Calu3 (cell line): ENCODE measurements around the gene CIROP. TPM values are rescaled to one million over a fixed set of nuclear protein-coding genes. Genes with fewer than 3 reads are reported as not detected.

Experiments
- BruUV-seq: library from RNA; stranded (reverse); fragments of 400-500 nt; replicated peaks from 2 replicates; lab custom pipeline; 2021; lab: Mats Ljungman, UMichigan
- CTCF ChIA-PET: fragments of 300-600 bp; sonication (Branson Sonifier 250); formaldehyde crosslinking; loops from one replicate; lab custom pipeline; 2022; ENCODE audit warnings: antibody characterized with exemption; lab: Charles Lee
- DNase-seq: peaks from one replicate; pipeline ENCODE4 v3.0.0; 2022
- H3K27ac Mint-ChIP-seq: one replicate; pipeline ENCODE4 v1.8.0; 2022; ENCODE audit warnings: mixed read lengths; ENCODE audit not compliant: unreplicated experiment
- H3K27me3 Mint-ChIP-seq: one replicate; pipeline ENCODE4 v1.8.0; 2022; ENCODE audit warnings: mixed read lengths; ENCODE audit not compliant: unreplicated experiment
- H3K36me3 Mint-ChIP-seq: one replicate; pipeline ENCODE4 v1.8.0; 2022; ENCODE audit warnings: mild to moderate bottlenecking, moderate library complexity, mixed read lengths; ENCODE audit not compliant: insufficient read depth, unreplicated experiment
- H3K4me1 Mint-ChIP-seq: one replicate; pipeline ENCODE4 v1.8.0; 2022; ENCODE audit warnings: mild to moderate bottlenecking, low read depth, mixed read lengths; ENCODE audit not compliant: unreplicated experiment
- H3K4me3 Mint-ChIP-seq: one replicate; pipeline ENCODE4 v1.8.0; 2022; ENCODE audit warnings: mild to moderate bottlenecking, low read depth, moderate library complexity, mixed read lengths; ENCODE audit not compliant: unreplicated experiment
- H3K9me3 Mint-ChIP-seq: one replicate; pipeline ENCODE4 v1.8.0; 2022; ENCODE audit warnings: low read depth, mixed read lengths; ENCODE audit not compliant: unreplicated experiment
- CTCF ChIP-seq: fragments of 200-600 bp; IDR thresholded peaks from one replicate; pipeline ENCODE4 v1.8.0; 2022; ENCODE audit warnings: antibody characterized with exemption; ENCODE audit not compliant: unreplicated experiment
- intact Hi-C: fragments of 100-400 bp; cut with micrococcal nuclease; formaldehyde crosslinking; loops from one replicate; pipeline ENCODE4 v1.10.0; 2022; ENCODE audit not compliant: unreplicated experiment
- total RNA-seq: library from RNA; stranded (reverse); gene quantifications from 2 replicates; pipeline ENCODE4 v1.2.3, GENCODE V29; 2022

CIROP gene
- total RNA-seq, 1 experiment from 2014 or later = not detected

DNA sequence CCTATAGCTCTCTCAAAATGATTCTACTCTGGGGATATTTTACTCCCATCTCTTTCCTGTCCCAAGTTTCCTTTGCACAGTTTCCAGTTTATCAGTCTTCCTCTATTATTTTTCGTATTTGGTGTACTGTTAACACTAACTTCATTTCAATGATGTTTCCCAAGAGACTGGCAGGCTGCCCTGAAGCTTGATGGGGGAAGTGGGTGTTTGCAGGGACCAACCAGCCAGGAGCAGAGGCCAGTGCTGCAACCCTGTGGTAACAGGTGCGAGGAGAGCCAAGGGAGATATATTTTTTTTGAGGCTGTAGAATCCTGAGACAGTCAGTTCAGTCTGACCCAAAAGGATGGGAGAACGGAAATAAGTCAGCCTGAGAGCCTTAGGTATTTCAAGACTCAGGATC, 26.1 kb upstream of the CIROP start:
- Mint-ChIP-seq H3K27ac (no peak overlapping the region), H3K27me3 (peaks cover 62% of the 10 kb centered on the region), H3K36me3 (no peaks in the 10 kb centered on the region), H3K9me3 (no peaks in the 10 kb centered on the region), H3K4me1 (peaks cover 8% of the 10 kb centered on the region), H3K4me3 (no peak overlapping the region)
- DNase-seq = no peak
- BruUV-seq = no TSS peak
- CTCF ChIA-PET = interaction anchor here (0.6 kb wide), 1 partner anchor 507 kb away, joined by 3 read pairs; no protein-coding TSS in a partner anchor
- intact Hi-C loops = no loop called here
- no peak for TF ChIP-seq CTCF

DNA sequence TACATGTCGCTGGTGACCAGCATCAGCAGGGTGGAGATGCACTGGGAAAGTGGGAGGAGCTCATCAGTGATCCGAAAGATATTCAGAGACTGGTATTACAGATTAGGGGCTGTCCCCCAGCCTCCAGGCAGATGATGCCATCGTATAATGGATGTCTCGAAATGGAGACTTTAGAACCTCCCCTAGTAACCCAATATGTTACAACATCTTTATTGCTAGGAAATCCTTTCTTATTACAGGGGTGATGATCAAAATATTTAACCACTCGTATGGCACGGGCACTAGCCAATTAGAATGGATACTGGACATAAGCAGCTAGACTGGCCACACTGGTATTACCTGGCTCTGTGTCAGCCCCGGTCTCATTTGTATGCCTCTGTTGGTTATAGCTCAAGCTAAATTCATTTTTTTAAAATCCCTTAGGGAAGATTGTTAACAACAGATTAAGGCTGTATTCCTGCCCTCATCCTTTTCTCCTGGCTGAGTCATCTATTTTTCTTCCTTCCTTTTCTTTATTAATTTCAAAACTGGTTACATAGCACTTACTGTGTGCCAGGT, 25.0 kb upstream of the CIROP start:
- H3K9me3 Mint-ChIP-seq = no peaks in the 10 kb centered on the region
- no peak for DNase-seq
- H3K36me3 Mint-ChIP-seq = no peaks in the 10 kb centered on the region
- intact Hi-C loops = no loop called here
- CTCF ChIA-PET = interaction anchor here (0.6 to 1.6 kb wide), 2 partner anchors 57 to 506 kb away, joined by 3 to 6 read pairs; no protein-coding TSS in a partner anchor
- H3K4me1 Mint-ChIP-seq = peaks cover 8% of the 10 kb centered on the region
- H3K27ac Mint-ChIP-seq = no peak overlapping the region
- no TSS peak for BruUV-seq
- no peak for TF ChIP-seq CTCF
- no peak overlapping the region for H3K4me3 Mint-ChIP-seq
- H3K27me3 Mint-ChIP-seq = peaks cover 70% of the 10 kb centered on the region

DNA sequence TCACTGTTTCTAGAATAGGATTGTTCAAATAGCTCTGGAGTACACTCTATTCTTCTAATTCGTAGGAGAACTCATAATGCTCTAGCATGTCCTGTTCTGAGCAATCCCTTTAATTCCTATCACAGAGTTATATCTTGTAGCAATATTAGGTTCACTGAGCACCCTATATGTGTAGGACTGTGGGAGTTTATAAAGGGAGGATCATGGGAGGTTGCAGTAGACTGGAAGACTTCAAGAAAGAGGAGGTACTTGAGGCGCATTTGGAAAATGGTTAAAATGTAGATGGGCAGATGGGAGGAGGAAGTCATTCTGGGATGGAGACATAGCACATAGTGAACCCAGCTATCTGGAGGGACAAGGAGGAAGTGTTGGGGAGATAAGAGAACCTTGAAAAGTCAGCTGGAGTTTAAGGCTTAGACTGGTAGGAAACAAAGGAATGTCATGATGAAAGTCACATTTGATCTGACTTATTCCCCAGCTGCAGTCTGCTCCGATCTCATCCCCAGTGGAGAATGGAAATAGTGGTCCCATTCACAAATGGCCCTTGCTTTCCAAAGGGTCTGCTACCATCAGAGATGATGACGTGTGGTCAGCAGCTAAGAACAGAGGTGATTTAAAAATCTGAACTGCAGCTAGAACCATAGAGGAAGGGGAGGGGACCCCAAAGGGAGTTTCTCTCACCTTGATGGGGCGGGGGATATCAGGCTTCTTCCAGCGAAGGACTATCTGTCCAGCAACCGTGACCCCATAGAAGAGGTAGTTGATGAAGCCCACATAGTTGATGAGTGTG, 24.4 kb upstream of the CIROP start:
- Mint-ChIP-seq H3K9me3 (no peaks in the 10 kb centered on the region), H3K36me3 (no peaks in the 10 kb centered on the region), H3K27me3 (peaks cover 77% of the 10 kb centered on the region), H3K27ac (no peak overlapping the region), H3K4me1 (peaks cover 8% of the 10 kb centered on the region), H3K4me3 (no peak overlapping the region)
- BruUV-seq = no TSS peak
- intact Hi-C loops = no loop called here
- no peak for TF ChIP-seq CTCF
- DNase-seq = no peak
- CTCF ChIA-PET = interaction anchor here (1.6 kb wide), 1 partner anchor 58 kb away, joined by 6 read pairs; no protein-coding TSS in a partner anchor

DNA sequence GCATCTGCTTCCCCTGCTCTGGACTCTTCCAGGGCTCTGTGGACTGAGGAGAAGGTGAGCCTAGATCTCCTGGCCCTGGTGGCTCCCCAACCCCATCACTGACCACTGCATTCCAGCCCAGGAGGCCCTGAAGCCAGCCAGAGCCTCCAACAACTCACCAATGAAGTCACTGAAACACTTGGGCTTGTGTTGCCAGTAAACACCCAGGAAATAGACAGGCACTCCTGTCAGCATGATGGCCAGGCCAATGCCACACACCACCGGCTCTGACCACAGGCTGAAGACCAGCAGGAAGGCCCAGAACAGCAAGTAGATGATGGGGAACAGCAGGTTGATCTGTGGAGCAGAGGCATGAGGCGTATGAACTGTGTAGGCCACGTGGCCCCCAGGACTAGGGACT, 23.1 kb upstream of the CIROP start:
- DNase-seq = no peak
- TF ChIP-seq CTCF = no peak
- Mint-ChIP-seq H3K9me3 (no peaks in the 10 kb centered on the region), H3K36me3 (no peaks in the 10 kb centered on the region), H3K27ac (no peak overlapping the region), H3K4me1 (peaks cover 21% of the 10 kb centered on the region), H3K4me3 (no peak overlapping the region), H3K27me3 (peaks cover 90% of the 10 kb centered on the region)
- intact Hi-C loops = no loop called here
- BruUV-seq = no TSS peak
- CTCF ChIA-PET = no interaction called here
